Ishikawa (cell line): ENCODE data around the gene BAHD1.

Experiments
- CEBPB ChIP-seq: IDR thresholded peaks from 2 replicates; pipeline ENCODE4 v1.6.1; 2012
- NFIC ChIP-seq: IDR thresholded peaks from 2 replicates; pipeline ENCODE4 v1.6.1; 2012
- REST ChIP-seq: IDR thresholded peaks from 2 replicates; pipeline ENCODE4 v1.6.1; 2012; ENCODE audit warnings: low read depth, mild to moderate bottlenecking
- TCF12 ChIP-seq: IDR thresholded peaks from 2 replicates; pipeline ENCODE4 v1.6.1; 2012; ENCODE audit warnings: low read depth
- TEAD4 ChIP-seq: IDR thresholded peaks from 2 replicates; pipeline ENCODE4 v1.6.1; 2012
- USF1 ChIP-seq: IDR thresholded peaks from 2 replicates; pipeline ENCODE4 v1.6.1; 2012
- ZBTB7A ChIP-seq: IDR thresholded peaks from 2 replicates; pipeline ENCODE4 v1.6.1; 2012; ENCODE audit warnings: low read depth

GRCh38 chr15:40463886-40464545, 23.3 kb downstream of the BAHD1 start:
- TF ChIP-seq ZBTB7A (no peak), CEBPB (no peak), TEAD4 (no peak), NFIC (no peak), USF1 (no peak), TCF12 (no peak), REST (no peak)
